Measurements from ENCODE around the gene SLC2A10.

GRCh38 chr20:46720776-46721425 lies 11.5 kb downstream of the SLC2A10 start:
- no peak for TF ChIP-seq NFYB (IDR thresholded peaks at IDR 0.05; ENCODE audit: insufficient read depth, low read depth, low read length)
- no peak for TF ChIP-seq BHLHE40 (IDR thresholded peaks at IDR 0.05; ENCODE audit: borderline replicate concordance in 1 of 2, low read depth in 2 of 2, low read length in 1 of 2)
- TF ChIP-seq EP300 (IDR thresholded peaks at IDR 0.05; ENCODE audit: borderline replicate concordance in 1 of 2, control insufficient read depth in 1 of 2, low read depth in 2 of 2, low read length in 2 of 2) = no peak
- TF ChIP-seq NR2F1 (conservative IDR thresholded peaks at IDR 0.05) = no peak
- TF ChIP-seq POLR2A (IDR thresholded peaks at IDR 0.05; ENCODE audit: low read depth, low read length) = no peak
- no peak for TF ChIP-seq TBL1XR1 (IDR thresholded peaks at IDR 0.05; ENCODE audit: low read depth, low read length)
- TF ChIP-seq CTCF (IDR thresholded peaks at IDR 0.05 in 2 of 3, conservative IDR thresholded peaks at IDR 0.05 in 1 of 3; ENCODE audit: control insufficient read depth in 2 of 3, extremely low read depth in 1 of 3, insufficient read depth in 1 of 3, low read depth in 3 of 3, low read length in 3 of 3) = no peak
- TF ChIP-seq PAX8 (IDR thresholded peaks at IDR 0.05) = no peak
- TF ChIP-seq USF2 (IDR thresholded peaks at IDR 0.05; ENCODE audit: borderline replicate concordance, low read depth, low read length) = no peak
- no peak for TF ChIP-seq GABPA (IDR thresholded peaks at IDR 0.05; ENCODE audit: low read depth)
- TF ChIP-seq MEF2A (IDR thresholded peaks at IDR 0.05; ENCODE audit: insufficient read depth, low read depth, low read length) = no peak

Measured in GM12878 (cell line).